Epithelial cell of proximal tubule (primary cell): ENCODE measurements around the gene FASLG. TPM values are rescaled to one million over a fixed set of nuclear protein-coding genes. Genes with fewer than 3 reads are reported as not detected.

Source experiments
- DNase-seq: peaks from one replicate; pipeline ENCODE4 v3.0.0-alpha.2; 2011; ENCODE audit warnings: low read depth
- H3K4me3 ChIP-seq: 2 replicates; pipeline ENCODE4 v1.5.1; 2011; ENCODE audit warnings: low read depth, mild to moderate bottlenecking, low read length
- total RNA-seq: library from RNA; depleted of rRNA; stranded (reverse); fragments of >200 nt; gene quantifications from 2 replicates; pipeline ENCODE4 v1.2.3, GENCODE V29; 2015
- TF ChIP-seq, protein P1 (sequence below): conservative IDR thresholded peaks from 2 replicates; pipeline ENCODE4 v1.5.1; 2012; ENCODE audit warnings: low read depth, mild to moderate bottlenecking, low read length

The FASLG gene
- total RNA-seq, 1 donor from 2014 or later = not detected

DNA sequence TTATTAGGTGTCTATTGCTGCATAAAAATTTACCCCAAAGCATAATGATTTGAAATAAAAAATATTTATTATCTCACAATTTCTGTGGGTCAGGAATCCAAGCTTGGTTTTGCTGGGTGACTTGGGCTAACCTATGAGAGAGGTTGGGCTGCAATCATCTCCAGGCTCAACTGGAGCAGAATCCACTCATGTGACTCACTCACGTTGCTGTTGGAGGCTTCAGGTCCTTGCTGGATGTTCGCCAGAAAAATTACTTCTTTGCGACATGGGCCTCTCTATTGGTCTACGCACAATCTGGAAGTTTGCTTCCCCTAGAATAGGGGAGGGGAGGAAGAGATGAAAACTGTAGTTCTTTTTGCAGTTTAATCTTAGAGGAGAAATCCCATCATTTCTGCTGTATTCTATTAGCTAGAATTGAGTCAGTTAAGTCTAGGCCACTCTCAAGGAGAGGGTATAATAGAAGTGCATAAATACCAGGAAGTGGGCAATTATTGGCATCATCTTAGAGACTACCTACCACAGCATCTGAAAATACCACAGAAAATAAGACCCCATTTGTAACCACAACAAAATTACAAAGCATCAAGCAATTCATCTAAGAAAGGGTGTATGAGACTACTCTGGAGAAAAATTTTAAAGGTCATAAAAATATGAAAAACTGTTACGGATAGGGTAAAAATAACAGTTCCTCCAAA lies 5.7 kb upstream of the FASLG start:
- DNase-seq = no peak
- TF ChIP-seq, protein P1, sequence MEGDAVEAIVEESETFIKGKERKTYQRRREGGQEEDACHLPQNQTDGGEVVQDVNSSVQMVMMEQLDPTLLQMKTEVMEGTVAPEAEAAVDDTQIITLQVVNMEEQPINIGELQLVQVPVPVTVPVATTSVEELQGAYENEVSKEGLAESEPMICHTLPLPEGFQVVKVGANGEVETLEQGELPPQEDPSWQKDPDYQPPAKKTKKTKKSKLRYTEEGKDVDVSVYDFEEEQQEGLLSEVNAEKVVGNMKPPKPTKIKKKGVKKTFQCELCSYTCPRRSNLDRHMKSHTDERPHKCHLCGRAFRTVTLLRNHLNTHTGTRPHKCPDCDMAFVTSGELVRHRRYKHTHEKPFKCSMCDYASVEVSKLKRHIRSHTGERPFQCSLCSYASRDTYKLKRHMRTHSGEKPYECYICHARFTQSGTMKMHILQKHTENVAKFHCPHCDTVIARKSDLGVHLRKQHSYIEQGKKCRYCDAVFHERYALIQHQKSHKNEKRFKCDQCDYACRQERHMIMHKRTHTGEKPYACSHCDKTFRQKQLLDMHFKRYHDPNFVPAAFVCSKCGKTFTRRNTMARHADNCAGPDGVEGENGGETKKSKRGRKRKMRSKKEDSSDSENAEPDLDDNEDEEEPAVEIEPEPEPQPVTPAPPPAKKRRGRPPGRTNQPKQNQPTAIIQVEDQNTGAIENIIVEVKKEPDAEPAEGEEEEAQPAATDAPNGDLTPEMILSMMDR = no peak
- H3K4me3 ChIP-seq = no peak overlapping the region

DNA sequence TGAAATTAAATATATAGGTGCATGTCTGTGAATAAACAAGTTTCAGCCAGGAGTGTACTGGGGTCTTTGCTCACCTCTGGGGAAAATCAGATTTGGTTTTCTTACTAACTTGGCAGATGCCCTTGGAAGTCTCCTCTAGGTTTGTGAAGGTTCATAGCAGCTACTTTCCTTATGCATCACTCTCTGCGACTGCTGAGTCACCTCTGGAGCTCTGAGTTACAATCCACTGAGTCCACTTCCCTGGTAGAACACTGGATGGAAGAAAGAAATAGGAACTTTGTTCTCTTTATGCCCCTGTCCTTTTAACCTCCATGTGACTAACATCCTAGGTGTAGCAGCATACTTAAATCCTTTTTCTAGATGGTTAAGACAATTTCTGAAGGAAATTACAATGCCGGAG lies 4.4 kb upstream of the FASLG start:
- no peak overlapping the region for H3K4me3 ChIP-seq
- DNase-seq = no peak
- TF ChIP-seq, protein P1 = no peak

- TF ChIP-seq, protein P1 = no peak
Observed at GRCh38 chr1:172656576-172656975, 2.3 kb upstream of the FASLG start.

GRCh38 chr1:172657586-172657985 lies 1.3 kb upstream of the FASLG start:
- TF ChIP-seq, protein P1 = no peak
- no peak for DNase-seq
- H3K4me3 ChIP-seq = no peak overlapping the region

More at GRCh38 chr1:172656576-172656975, 2.3 kb upstream of the FASLG start:
- H3K4me3 ChIP-seq = no peak overlapping the region
- DNase-seq = no peak

DNA sequence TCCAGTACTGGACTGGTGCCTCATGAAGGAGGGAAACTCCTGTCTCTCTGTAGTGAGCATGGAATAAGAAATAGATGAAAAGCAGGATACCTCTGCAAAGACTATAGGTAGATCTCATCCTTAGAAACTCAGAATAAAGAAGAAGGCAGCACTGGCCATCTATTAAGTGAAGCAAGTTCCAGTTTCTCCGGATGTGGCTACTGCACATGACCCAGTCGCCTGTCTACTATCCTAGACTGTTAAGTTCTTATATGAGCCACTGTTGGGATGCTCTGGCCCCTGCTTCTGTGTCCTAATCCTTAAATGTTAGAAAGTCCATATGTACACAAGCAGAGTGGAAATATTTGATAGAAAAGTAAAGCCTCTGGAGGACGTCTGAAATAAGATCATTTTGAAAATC lies 2.2 kb downstream of the FASLG start:
- H3K4me3 ChIP-seq = no peak overlapping the region
- TF ChIP-seq, protein P1 = no peak
- no peak for DNase-seq

- TF ChIP-seq, protein P1 = no peak
- DNase-seq = peak; percentile 91
- H3K4me3 ChIP-seq = no peak overlapping the region
Observed at GRCh38 chr1:172662464-172663109, 3.7 kb downstream of the FASLG start.
